Activated CD4-positive, alpha-beta T cell treated with anti-CD3 and anti-CD28 coated beads for 1 hour (primary cell): ENCODE results near the gene CNTNAP2.
"Not testable (repeated sequence)": the region's sequence is repeated elsewhere in the genome, so short reads cannot be mapped to it uniquely, and the experiment has no call there.

Experiments
- DNase-seq: peaks from one replicate; pipeline ENCODE4 v3.0.0-alpha.2; 2020

CNTNAP2 gene

GRCh38 chr7:148303295-148304082 lies 2186.9 kb downstream of the CNTNAP2 start:
- no peak for DNase-seq

DNA sequence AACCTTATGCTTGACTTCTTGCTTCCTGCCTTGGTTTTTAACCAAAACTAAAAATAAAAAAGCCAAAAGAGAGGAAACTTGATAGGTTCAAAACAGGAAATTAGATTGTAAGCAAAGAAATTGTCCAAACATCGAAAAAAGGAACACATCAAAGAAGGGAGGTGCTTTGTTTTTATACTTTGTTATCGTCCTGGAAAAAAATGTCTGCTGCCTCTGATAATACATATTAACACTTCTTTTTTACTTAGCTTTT lies 2187.4 kb downstream of the CNTNAP2 start:
- no peak for DNase-seq

- no peak for DNase-seq
These were observed 2187.9 kb downstream of the CNTNAP2 start for GRCh38 chr7:148304456-148304855.

GRCh38 chr7:148306759-148307158 lies 2190.2 kb downstream of the CNTNAP2 start:
- no peak for DNase-seq

DNA sequence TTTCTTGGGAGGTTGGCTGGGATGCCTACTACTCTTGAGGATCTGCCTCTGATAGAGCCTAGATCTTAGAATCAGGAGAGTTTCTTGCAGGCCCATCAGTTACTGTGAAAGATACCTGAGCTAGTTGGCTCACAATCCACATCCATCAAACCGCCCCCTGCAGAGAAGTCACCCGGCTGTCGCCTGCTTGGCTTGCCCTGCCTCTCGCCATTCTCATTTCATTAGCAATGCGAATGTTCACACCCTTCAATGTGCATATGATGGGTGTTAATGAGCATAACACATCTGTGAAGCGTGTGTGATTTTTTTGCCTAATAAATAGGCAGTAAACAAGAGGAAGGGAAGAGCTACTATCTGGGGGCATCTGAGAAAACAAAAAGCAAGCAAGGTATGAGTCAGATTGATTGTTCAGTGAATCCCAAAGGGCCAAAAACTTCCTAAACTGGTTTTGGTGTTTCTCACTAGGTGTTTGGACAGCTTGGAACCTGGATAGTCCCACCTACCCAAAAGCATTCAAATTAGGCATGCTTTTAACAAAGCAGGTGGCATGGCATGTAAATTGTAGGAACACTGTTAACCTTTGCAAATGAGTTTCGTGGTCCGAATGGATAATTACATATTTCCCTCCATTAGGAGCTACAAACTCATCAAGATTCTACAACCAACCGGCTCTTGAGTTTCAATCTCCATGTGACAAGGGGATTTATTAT lies 2201.7 kb downstream of the CNTNAP2 start:
- DNase-seq = no peak

DNA sequence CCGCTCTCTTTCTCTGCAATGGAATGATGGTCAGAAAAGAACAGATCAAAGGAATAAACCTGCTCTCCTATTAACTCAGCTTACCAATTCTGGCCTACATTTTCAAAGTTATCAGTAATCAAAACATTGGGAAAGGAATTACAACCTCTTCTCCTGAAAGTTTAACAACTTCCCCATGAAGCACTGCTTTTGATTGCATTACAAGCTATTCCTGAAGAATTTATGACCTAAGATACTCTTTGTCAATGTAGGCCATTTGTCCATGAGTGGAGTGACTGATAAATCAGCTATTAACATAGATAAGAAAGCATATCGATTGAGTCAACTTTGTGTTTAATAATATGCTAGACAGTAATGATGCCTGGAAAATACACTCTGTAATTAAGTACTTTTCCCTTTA lies 2202.2 kb downstream of the CNTNAP2 start:
- DNase-seq = no peak

GRCh38 chr7:148319316-148319808 lies 2202.8 kb downstream of the CNTNAP2 start:
- no peak for DNase-seq

DNA sequence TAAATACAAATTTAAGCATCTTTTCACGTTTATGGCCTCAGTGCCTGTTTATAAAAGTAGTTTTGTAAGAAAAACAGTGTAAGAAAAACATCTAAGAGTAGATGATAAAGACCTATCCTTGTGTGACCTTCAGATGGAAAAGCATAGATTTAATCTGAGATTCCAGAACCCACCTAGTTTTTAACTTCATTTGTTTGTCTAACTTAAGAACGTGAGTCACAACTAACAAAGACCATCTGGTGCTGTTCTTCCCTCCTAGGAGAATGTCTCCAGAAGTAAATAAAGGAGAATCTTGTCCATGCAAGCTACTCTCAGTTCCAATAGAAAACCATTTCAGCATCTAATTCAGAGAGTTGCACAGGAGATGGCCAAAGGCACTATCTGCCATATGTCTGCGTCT lies 2208.6 kb downstream of the CNTNAP2 start:
- no peak for DNase-seq

DNA sequence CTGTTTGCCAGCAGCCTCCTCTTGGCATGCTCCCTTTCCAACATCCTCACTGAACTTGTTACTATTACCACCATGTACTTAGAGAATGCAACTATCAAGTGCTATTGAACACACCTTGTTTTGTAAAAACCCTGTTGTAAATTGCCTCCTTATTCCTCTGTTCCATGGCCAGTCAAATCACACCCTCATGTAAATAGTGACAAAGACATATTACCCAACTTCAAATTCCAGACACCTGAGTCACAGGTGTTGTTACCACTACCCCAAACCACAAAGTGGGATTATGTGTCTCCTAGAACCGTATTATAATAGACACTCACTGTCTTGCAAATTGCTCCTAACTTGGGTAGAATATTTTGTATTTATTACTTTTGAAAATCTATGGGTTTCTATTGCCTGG lies 2210.8 kb downstream of the CNTNAP2 start:
- DNase-seq = no peak

DNA sequence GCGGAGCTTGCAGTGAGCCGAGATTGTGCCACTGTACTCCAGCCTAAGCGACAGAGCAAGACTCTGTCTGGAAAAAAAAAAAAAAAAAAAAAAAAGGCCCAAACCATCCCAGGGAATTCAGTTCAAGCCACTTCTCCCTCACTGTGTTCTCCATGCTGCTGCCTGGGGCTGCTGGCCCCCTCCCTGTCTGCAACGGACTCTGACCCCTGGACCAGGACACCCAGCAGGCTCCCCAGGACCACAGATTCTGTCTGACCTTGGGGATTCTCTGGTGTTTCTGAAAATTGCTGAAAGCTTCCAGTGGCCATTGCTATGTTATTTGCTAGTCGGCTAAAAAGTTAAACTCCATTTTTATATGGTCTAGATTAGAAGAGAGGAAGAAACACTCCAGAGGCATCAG lies 2212.3 kb downstream of the CNTNAP2 start:
- DNase-seq = no peak

DNA sequence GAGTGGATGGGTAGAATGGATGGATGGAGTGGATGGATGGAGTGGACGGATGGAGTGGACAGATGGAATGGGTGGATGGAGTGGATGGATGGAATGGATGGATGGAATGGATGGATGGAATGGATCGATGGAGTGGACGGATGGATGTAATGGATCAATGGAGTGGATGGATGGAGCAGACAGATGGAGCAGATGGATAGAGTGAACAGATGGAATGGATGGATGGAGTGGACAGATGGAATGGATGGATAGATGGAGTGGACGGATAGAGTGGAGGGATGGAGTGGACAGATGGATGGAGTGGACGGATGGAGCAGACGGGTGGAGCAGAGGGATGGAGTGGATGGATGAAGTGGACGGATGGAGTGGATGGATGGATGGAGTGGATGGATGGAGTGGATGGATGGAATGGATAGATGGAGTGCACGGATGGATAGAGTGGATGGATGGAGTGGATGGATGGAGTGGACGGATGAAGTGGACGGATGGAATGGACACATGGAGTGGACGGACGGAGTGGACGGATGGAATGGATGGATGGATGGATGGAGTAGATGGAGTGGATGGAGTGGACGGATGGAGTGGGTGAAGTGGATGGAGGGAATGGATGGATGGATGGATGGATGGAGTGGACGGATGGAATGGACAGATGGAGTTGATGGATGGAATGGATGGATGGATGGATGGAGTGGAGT lies 2213.7 kb downstream of the CNTNAP2 start:
- no peak for DNase-seq

DNA sequence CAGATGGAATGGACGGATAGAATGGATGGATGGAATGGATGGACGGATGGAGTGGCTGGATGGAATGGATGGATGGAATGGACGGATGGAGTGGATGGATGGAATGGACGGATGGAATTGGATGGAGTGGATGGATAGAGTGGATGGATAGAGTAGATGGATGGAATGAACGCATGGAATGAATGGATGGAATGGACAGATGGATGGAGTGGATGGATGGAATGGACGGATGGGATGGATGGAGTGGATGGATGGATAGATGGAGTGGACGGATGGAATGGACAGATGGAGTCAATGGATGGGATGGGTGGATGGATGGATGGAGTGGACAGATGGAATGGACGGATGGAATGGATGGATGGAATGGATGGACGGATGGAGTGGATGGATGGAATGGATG lies 2214.2 kb downstream of the CNTNAP2 start:
- no peak for DNase-seq

DNA sequence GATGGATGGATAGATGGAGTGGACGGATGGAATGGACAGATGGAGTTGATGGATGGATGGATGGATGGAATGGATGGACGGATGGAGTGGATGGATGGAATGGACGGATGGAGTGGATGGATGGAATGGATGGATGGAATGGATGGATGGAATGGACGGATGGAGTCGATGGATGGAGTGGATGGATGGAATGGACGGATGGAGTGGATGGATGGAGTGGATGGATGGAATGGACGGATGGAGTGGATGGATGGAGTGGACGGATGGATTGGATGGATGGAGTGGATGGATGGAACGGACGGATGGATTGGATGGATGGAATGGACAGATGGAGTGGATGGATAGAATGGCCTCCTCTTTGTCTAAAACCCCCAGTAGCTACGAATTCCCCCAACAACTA lies 2214.9 kb downstream of the CNTNAP2 start:
- not testable (repeated sequence) for DNase-seq

DNA sequence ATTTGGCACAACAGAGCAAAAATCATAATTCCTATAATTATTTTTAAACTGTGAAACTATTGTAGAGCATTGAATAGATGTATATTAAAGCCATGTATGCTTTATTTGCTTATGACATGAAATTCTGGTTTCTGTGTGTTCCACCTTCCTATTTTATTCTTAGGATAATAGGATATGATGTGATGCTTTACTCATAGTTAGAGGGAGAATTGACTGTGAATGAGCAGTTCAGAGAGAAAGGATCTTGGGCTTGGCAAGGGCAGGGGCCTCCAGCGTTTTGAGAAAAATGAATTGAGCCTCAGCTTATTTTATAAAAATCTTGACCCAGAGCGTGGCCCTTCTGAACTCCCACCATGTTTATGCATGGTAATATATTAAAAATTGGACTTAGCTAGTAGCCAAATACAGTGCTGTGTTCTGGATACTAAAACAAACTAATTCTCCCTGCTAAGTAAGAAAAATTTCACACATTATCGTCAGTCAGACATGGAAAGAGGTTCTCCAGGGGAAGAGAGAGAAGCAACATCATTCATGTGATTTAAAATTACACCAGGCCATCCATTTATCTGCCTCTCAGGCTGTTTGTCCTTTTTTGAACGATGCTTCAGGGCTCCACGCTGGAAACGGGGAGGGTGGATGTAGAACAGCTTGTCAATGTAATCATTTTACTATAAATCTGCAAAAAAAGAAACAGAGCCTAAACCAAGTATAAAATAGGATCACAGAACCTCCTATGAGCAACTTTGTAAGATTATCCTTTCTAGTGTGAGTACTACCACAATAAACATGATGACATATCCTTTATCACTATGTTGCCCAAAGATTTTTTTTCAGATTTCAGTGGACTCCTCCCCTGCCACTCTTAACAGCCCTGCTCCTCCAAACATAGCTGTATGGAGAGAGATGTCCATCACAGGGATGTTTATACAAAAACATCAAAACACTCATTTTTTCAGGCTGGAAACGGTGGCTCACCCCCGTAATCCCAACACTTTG lies 2215.9 kb downstream of the CNTNAP2 start:
- no peak for DNase-seq

- DNase-seq = no peak
These were observed 2217.9 kb downstream of the CNTNAP2 start for GRCh38 chr7:148334441-148334956.

- no peak for DNase-seq
These were observed 2218.5 kb downstream of the CNTNAP2 start for GRCh38 chr7:148334959-148335577.

DNA sequence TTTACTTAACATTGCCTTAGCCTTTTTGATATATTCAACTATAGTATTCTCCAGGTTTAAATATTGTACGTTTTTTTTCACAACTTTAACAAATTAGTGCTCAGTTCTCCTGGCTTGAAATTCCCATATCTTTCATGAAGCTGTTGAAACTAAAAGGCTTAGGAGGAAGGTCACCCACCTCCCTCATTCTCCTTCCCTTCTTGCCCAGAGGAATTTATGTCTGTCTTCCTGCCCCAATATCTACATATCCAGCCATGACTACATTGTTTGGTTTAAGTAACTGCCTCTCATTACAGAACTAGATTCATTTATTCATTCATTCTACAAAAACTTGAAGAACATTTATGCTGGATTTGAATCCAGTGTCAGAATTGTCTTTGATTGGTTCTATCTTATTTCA lies 2219.2 kb downstream of the CNTNAP2 start:
- DNase-seq = no peak

DNA sequence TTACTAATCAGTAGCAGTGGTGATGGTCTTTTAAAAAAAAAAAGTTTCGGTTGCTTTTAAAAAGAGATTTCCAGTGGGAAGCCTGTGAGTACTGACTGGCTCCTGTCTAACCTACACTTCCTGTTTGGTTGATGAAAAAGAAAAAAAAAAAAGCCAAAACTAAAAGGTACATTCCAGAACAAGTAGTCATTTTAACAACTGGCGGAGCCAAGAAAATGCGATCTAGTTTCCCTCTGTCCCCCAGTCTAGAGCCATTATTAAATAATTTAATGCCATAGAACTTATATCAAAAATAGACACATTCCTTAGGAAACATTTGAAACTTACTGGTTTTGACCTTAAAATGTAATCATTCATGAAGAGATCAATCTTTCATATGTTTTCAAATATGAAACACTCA lies 2219.8 kb downstream of the CNTNAP2 start:
- DNase-seq = no peak

DNA sequence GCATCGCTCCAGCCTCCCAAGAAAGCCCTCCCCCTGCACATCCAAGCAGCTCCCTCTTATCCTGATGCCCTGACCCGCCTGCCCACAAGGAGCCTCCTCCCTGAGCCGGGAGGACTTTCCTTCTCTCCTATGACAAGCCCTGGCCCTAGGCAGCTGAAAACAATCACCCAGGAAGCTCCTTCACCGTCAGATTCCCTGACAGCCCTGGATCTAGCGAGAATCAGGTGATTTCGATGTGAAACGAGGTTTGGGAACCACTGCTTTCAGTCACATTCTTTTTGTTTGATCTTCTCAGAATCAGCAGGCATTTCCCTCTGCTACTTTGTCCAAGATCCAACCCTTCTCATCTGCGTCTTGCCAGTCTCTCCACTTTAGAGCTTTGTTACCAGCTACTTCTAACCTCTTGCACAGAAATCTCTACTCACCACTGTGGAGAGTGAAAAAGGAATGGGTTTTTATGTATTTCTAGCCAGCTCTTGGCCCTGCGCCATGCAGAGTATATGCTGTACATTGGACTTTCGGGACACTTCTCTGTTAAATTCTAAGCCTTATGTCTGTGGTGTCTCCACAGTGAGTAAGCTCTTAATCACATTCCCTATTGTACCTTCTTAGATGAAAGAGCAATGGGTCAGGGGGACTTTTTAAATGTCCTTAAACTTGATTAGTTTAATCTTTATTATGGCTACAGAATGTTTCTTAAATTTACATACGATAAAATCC lies 2220.8 kb downstream of the CNTNAP2 start:
- DNase-seq = no peak

GRCh38 chr7:148337995-148338747 lies 2221.6 kb downstream of the CNTNAP2 start:
- DNase-seq = no peak
